ENCODE measurements around the gene LBP. TPM values are rescaled to one million over a fixed set of nuclear protein-coding genes. Genes with fewer than 3 reads are reported as not detected.

Gene LBP
- total RNA-seq, 1 donor = not detected

GRCh38 chr20:38326309-38326708 is 20.0 kb upstream of the LBP start:
- DNase-seq (ENCODE audit: low read depth) = no peak
- TF ChIP-seq CTCF (IDR thresholded peaks at IDR 0.05; ENCODE audit: insufficient read depth, low read length) = no peak
- no peak overlapping the region for H3K4me3 ChIP-seq (ENCODE audit: low read depth, low read length)

- H3K4me3 ChIP-seq (ENCODE audit: low read depth, low read length) = no peak overlapping the region
- no peak for TF ChIP-seq CTCF (IDR thresholded peaks at IDR 0.05; ENCODE audit: insufficient read depth, low read length)
- no peak for DNase-seq (ENCODE audit: low read depth)
Observed at GRCh38 chr20:38330638-38331037, 15.6 kb upstream of the LBP start.

- DNase-seq (ENCODE audit: low read depth) = no peak
- TF ChIP-seq CTCF (IDR thresholded peaks at IDR 0.05; ENCODE audit: insufficient read depth, low read length) = no peak
- no peak overlapping the region for H3K4me3 ChIP-seq (ENCODE audit: low read depth, low read length)
Observed at GRCh38 chr20:38331245-38331644, 15.0 kb upstream of the LBP start.

- no peak for DNase-seq (ENCODE audit: low read depth)
- no peak overlapping the region for H3K4me3 ChIP-seq (ENCODE audit: low read depth, low read length)
- TF ChIP-seq CTCF (IDR thresholded peaks at IDR 0.05; ENCODE audit: insufficient read depth, low read length) = no peak
Observed at GRCh38 chr20:38331814-38332213, 14.5 kb upstream of the LBP start.

GRCh38 chr20:38334016-38334415 is 12.3 kb upstream of the LBP start:
- DNase-seq (ENCODE audit: low read depth) = no peak
- no peak overlapping the region for H3K4me3 ChIP-seq (ENCODE audit: low read depth, low read length)
- TF ChIP-seq CTCF (IDR thresholded peaks at IDR 0.05; ENCODE audit: insufficient read depth, low read length) = no peak

- H3K4me3 ChIP-seq (ENCODE audit: low read depth, low read length) = no peak overlapping the region
- no peak for TF ChIP-seq CTCF (IDR thresholded peaks at IDR 0.05; ENCODE audit: insufficient read depth, low read length)
- DNase-seq (ENCODE audit: low read depth) = no peak
Observed at GRCh38 chr20:38336726-38337125, 9.6 kb upstream of the LBP start.

GRCh38 chr20:38337561-38338140 is 8.6 kb upstream of the LBP start:
- no peak overlapping the region for H3K4me3 ChIP-seq (ENCODE audit: low read depth, low read length)
- TF ChIP-seq CTCF (IDR thresholded peaks at IDR 0.05; ENCODE audit: insufficient read depth, low read length) = peak; percentile 44
- DNase-seq (ENCODE audit: low read depth) = no peak
